Activated naive CD4-positive, alpha-beta T cell treated with anti-CD3 and anti-CD28 coated beads, Interleukin-2, amount 50 U/mL, for 72 hours (primary cell): ENCODE measurements around the gene CALHM2. TPM values are rescaled to one million over a fixed set of nuclear protein-coding genes. Genes with fewer than 3 reads are reported as not detected.
"Not testable (repeated sequence)": the region's sequence is repeated elsewhere in the genome, so short reads cannot be mapped to it uniquely, and the experiment has no call there.

Experiments
- ATAC-seq, 2 donors: fragments of 150-1000 bp; cut with Tn5 transposase; 2 replicates each; pipeline ENCODE4 v1.10.0; 2021; ENCODE audit warnings: mild to moderate bottlenecking in 2 of 2, moderate library complexity in 2 of 2
- DNase-seq, 2 donors: peaks; one replicate each; pipeline ENCODE4 v3.0.0; 2021 to 2022; ENCODE audit warnings: low spot score in 2 of 2
- H3K27ac Mint-ChIP-seq, 2 donors: one replicate each; pipeline ENCODE4 v1.8.0; 2022; ENCODE audit warnings: mild to moderate bottlenecking in 2 of 2, mixed read lengths in 2 of 2
- H3K36me3 Mint-ChIP-seq, 2 donors: one replicate each; pipeline ENCODE4 v1.8.0; 2022; ENCODE audit warnings: mixed read lengths in 2 of 2
- H3K9me3 Mint-ChIP-seq, 2 donors: one replicate each; pipeline ENCODE4 v1.8.0; 2022; ENCODE audit warnings: mixed read lengths in 2 of 2
- total RNA-seq, 2 donors: library from RNA; stranded (reverse); gene quantifications; one replicate each; pipeline ENCODE4 v1.2.3, GENCODE V29; 2022

The CALHM2 gene
- total RNA-seq, 2 donors from 2014 or later: 9.1 to 13.5 TPM

- Mint-ChIP-seq H3K9me3 (no peaks in the 10 kb centered on the region), H3K36me3 (peaks cover 10 to 15% of the 10 kb centered on the region in 2 donors), H3K27ac (peak overlapping the region; percentile 74 to 88)
- ATAC-seq: peak in 1 of 2 donors; percentile 20
- DNase-seq: no peak
Measured at GRCh38 chr10:103443475-103444185, 8.5 kb downstream of the CALHM2 start.

- DNase-seq: no peak
- ATAC-seq: no peak
- H3K27ac Mint-ChIP-seq: peak overlapping the region in 1 of 2 donors; percentile 94
- H3K36me3 Mint-ChIP-seq: peaks cover 20 to 23% of the 10 kb centered on the region in 2 donors
- H3K9me3 Mint-ChIP-seq: no peaks in the 10 kb centered on the region
Measured at GRCh38 chr10:103442031-103442461, 10.1 kb downstream of the CALHM2 start.

DNA sequence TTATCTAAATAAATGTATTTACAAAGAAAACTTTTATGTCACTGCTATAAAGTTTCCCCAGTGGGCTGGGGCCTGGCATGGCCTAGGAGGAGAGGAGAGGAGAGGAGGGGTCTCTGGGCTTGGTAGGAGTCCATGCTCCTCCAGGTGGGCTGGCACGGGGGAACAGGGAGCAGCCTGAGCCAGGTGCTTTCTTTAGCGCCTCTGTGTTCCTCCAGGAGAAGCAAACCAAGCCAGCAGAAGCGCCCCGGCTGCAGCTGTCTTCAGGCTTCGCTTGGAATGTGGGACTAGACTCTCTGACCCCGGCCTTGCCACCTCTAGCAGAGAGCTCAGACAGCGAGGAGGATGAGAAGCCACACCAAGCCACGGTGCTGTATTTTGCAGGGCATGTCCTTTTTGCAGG is 10.6 kb downstream of the CALHM2 start:
- ATAC-seq: no peak
- no peaks in the 10 kb centered on the region for H3K9me3 Mint-ChIP-seq
- peaks cover 20 to 23% of the 10 kb centered on the region in 2 donors for H3K36me3 Mint-ChIP-seq
- peak overlapping the region in 1 of 2 donors; percentile 94 for H3K27ac Mint-ChIP-seq
- no peak for DNase-seq

- Mint-ChIP-seq H3K9me3 (no peaks in the 10 kb centered on the region), H3K27ac (peak overlapping the region in 1 of 2 donors; percentile 93), H3K36me3 (peaks cover 20 to 23% of the 10 kb centered on the region in 2 donors)
- ATAC-seq (no peak), DNase-seq (no peak)
Measured at GRCh38 chr10:103441206-103441605, 11.0 kb downstream of the CALHM2 start.

- no peak for ATAC-seq
- H3K9me3 Mint-ChIP-seq: no peaks in the 10 kb centered on the region
- H3K36me3 Mint-ChIP-seq: peaks cover 20 to 23% of the 10 kb centered on the region in 2 donors
- H3K27ac Mint-ChIP-seq: peak overlapping the region in 1 of 2 donors; percentile 72
- DNase-seq: no peak
Measured at GRCh38 chr10:103440416-103440815, 11.8 kb downstream of the CALHM2 start.

- no peak for DNase-seq
- H3K27ac Mint-ChIP-seq: peak overlapping the region in 1 of 2 donors; percentile 74
- no peaks in the 10 kb centered on the region for H3K9me3 Mint-ChIP-seq
- no peak for ATAC-seq
- H3K36me3 Mint-ChIP-seq: peaks cover 20 to 23% of the 10 kb centered on the region in 2 donors
Measured at GRCh38 chr10:103439776-103440175, 12.4 kb downstream of the CALHM2 start.

DNA sequence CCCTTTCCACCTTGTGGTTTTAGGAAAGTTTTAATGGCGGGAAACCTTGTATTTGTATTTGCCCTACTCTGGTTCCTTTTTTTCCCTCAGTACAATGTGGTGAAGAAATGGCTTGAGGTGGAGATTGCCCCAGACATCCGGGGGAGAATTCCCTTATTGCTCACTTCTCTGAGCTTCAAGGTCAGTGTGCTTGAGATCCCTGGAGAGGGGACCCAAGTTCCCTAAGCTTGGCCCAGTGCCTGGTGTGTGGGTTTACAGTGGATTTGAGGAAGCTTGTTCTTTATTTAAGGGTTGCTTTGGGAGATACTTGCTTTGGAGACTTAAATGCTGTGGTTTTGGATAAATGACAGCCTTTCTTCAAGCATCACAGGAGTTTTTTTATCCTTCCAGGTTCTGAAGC is 18.3 kb downstream of the CALHM2 start:
- ATAC-seq: no peak
- Mint-ChIP-seq H3K27ac (no peak overlapping the region), H3K9me3 (no peaks in the 10 kb centered on the region), H3K36me3 (peaks cover 24 to 27% of the 10 kb centered on the region in 2 donors)
- DNase-seq: no peak

GRCh38 chr10:103431902-103432301 is 20.3 kb downstream of the CALHM2 start:
- H3K9me3 Mint-ChIP-seq: no peaks in the 10 kb centered on the region
- H3K36me3 Mint-ChIP-seq: peaks cover 16 to 17% of the 10 kb centered on the region in 2 donors
- ATAC-seq (peak in 1 of 2 donors; percentile 29), DNase-seq (no peak)
- peak overlapping the region; percentile 34 to 65 for H3K27ac Mint-ChIP-seq

DNA sequence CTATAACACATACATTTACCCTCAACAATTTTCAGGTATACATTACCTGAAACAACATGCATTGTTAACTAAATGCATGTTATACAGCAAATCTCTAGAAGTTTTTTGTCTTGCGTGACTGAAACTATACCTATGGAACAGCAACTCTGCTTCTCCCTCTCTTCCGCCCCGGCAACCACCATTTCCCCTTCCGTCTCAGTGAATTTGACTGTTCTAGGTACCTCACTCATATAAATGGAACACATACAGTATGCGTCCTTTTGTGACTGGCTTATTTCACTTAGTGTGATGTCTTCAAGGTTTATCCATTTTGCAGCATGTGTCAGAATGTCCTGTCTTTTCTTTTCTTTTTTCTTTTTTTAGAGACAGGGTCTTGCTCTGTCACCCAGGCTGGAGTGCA is 22.5 kb downstream of the CALHM2 start:
- peaks cover 16 to 21% of the 10 kb centered on the region in 2 donors for H3K36me3 Mint-ChIP-seq
- ATAC-seq: peak; percentile 26 to 77
- peak overlapping the region in 1 of 2 donors; percentile 77 for H3K27ac Mint-ChIP-seq
- no peak for DNase-seq
- H3K9me3 Mint-ChIP-seq: no peaks in the 10 kb centered on the region

DNA sequence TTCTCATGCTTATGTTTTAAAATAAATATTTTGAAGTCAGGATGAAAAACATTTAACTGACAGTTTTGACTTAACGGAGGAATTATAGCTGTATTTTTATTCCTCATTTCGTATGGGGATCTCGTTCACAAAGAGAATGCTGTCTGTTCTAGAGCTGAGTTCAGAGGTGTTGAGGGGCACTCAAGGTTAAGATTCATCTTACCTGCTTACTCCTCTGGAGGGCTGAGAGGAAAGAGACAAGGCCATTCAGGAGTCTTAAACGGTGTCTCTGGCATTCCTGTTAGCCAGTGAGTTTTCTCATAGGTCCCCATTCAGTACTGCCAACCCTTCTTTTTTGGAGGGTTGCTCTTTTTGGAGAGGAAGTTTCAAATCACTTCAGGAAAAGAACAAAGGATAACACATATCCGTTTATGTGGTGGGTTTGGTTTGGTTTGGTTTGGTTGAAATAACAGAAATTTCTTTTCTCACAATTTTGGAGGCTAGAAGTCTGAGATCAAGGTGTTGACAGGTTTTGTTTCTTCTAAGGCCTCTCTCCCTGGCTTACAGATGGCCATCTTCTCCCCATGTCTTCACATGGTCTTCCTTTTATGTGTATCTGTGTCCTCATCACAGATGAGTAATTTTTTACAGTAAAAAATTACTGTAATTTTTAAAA is 23.1 kb downstream of the CALHM2 start:
- peak; percentile 26 to 68 for ATAC-seq
- no peak for DNase-seq
- Mint-ChIP-seq H3K9me3 (no peaks in the 10 kb centered on the region), H3K27ac (peak overlapping the region in 1 of 2 donors; percentile 77), H3K36me3 (peaks cover 20 to 27% of the 10 kb centered on the region in 2 donors)

DNA sequence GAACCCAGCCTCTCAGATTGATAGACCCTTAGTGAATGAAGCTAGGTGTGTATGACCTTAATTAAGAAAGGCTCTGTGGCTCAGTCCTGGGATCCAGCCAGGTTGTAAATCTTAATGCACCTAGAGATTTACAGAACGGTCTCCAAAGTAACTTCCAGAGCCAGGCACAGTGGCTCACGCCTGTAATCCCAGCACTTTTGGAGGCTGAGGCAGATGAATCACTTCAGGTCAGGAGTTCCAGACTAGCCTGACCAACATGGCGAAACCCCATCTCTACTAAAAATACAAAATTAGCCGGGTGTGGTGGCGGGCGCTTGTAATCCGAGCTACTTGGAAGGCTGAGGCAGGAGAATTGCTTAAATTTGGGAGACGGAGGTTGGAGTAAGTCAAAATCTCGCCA is 24.3 kb downstream of the CALHM2 start:
- Mint-ChIP-seq H3K36me3 (peaks cover 19 to 27% of the 10 kb centered on the region in 2 donors), H3K27ac (peak overlapping the region; percentile 7 to 47), H3K9me3 (no peaks in the 10 kb centered on the region)
- no peak for ATAC-seq
- DNase-seq: no peak

DNA sequence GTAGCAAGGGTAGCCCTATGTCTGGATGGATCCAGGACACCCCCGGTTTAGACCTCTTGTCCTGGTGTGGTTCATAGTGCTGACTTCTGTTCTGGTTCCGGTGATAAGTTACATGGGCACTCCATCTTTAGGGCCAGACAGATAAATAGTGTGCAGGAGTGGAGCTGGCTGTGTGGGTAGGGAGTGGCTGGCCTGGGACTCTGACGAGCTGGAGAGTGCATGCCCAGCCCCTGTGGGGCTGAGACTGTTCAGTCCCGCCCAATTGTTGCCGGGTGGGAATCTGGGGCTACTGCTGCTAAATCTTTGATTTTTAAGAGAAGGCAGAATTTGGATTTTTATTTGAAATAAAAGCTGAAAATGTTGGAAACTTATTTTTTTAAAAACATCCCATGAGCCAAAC is 28.4 kb downstream of the CALHM2 start:
- DNase-seq: no peak
- no peaks in the 10 kb centered on the region for H3K9me3 Mint-ChIP-seq
- peaks cover 8 to 23% of the 10 kb centered on the region in 2 donors for H3K36me3 Mint-ChIP-seq
- ATAC-seq: no peak
- no peak overlapping the region for H3K27ac Mint-ChIP-seq

GRCh38 chr10:103419101-103419500 is 33.1 kb downstream of the CALHM2 start:
- H3K9me3 Mint-ChIP-seq: no peaks in the 10 kb centered on the region
- ATAC-seq: no peak
- peaks cover 23 to 41% of the 10 kb centered on the region in 2 donors for H3K36me3 Mint-ChIP-seq

GRCh38 chr10:103417601-103418000 is 34.6 kb downstream of the CALHM2 start:
- no peaks in the 10 kb centered on the region for H3K9me3 Mint-ChIP-seq
- no peak overlapping the region for H3K27ac Mint-ChIP-seq
- peaks cover 22 to 37% of the 10 kb centered on the region in 2 donors for H3K36me3 Mint-ChIP-seq
- no peak for ATAC-seq
- no peak for DNase-seq

More at GRCh38 chr10:103419101-103419500, 33.1 kb downstream of the CALHM2 start:
- no peak overlapping the region for H3K27ac Mint-ChIP-seq
- DNase-seq: no peak

DNA sequence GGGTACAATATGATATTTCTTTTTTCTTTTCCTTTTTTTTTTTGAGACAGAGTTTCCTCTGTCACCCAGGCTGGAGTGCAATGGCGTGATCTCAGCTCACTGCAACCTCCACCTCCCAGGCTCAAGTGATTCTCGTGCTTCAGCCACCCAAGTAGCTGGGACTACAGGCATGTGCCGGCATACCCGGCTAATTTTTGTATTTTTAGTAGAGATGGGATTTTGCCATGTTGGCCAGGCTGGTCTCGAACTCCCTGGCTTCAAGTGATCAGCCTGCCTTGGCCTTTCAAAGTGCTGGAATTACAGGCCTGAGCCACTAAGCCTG is 35.1 kb downstream of the CALHM2 start:
- DNase-seq, H3K9me3 Mint-ChIP-seq, ATAC-seq, H3K27ac Mint-ChIP-seq: not testable (repeated sequence)
- peaks cover 22 to 37% of the 10 kb centered on the region in 2 donors for H3K36me3 Mint-ChIP-seq

DNA sequence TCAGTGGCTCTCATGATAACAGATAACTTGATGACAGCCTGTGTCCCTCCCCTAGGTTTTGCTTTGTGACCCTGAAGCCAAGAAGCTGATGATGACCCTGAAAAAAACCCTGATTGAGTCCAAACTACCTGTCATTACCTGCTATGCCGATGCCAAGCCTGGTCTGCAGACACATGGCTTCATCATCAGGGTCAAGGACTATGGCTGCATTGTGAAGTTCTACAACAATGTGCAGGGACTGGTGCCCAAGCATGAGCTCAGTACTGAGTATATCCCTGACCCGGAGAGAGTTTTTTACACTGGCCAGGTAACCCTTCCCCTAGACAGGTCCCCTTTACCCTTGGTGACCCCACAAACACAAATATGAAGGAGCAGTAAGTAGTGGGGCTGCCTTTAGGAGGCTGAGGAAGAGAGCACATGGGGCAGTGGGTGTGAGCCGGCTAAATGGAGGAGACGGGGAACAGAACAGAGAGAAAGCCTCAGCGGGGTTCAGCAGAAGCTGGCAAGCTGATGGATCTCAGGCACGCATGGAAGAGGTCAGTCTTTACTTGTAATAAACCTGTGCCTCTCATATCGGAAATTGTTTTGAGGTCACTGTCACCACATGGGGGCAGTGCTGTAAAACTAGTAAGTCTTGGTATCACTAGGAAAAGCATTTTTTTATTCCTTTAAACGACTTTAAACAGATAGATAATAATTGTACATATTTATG is 35.6 kb downstream of the CALHM2 start:
- Mint-ChIP-seq H3K9me3 (no peaks in the 10 kb centered on the region), H3K27ac (no peak overlapping the region), H3K36me3 (peaks cover 22 to 37% of the 10 kb centered on the region in 2 donors)
- ATAC-seq (no peak), DNase-seq (peak in 1 of 2 donors; percentile 49)

DNA sequence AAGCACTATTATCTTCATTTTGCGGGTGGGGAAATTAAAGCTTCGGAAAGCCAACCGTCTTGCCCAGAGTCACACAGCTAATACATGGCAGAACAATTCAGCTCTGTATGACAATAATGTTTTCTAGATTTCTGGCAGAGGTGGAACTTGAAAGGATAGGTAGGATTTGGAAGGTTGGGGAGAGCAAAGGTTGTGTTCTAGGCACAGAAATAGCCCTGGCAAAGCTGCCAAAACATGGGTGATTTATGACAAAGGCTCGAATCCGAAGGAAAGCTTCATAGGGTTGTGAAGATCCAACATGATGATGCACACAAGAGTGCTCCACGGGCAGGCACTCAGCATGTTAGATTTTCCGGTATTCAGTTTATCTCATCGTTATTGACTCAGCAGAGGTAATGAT is 36.6 kb downstream of the CALHM2 start:
- ATAC-seq (no peak), DNase-seq (no peak)
- Mint-ChIP-seq H3K36me3 (peaks cover 22 to 31% of the 10 kb centered on the region in 2 donors), H3K27ac (no peak overlapping the region), H3K9me3 (no peaks in the 10 kb centered on the region)
